PC-3 (cell line): ENCODE measurements around the gene CHST9.

ENCODE experiments used
- CTCF ChIP-seq: fragments of 300-600 bp; sonication (generic); conservative IDR thresholded peaks from 2 replicates; pipeline ENCODE4 v1.5.1; 2017; ENCODE audit warnings: antibody characterized with exemption, low read depth, mild to moderate bottlenecking, low read length
- EZH2 ChIP-seq: fragments of 300-600 bp; sonication (generic); IDR thresholded peaks from one replicate; pipeline ENCODE4 v1.6.1; 2017; ENCODE audit warnings: antibody characterized with exemption, mild to moderate bottlenecking, low read length; ENCODE audit not compliant: unreplicated experiment

- TF ChIP-seq CTCF (no peak), EZH2 (no peak)
These were observed 224.2 kb downstream of the CHST9 start for GRCh38 chr18:26960911-26961310.
